ENCODE measurements around the gene VAT1L.

VAT1L gene

DNA sequence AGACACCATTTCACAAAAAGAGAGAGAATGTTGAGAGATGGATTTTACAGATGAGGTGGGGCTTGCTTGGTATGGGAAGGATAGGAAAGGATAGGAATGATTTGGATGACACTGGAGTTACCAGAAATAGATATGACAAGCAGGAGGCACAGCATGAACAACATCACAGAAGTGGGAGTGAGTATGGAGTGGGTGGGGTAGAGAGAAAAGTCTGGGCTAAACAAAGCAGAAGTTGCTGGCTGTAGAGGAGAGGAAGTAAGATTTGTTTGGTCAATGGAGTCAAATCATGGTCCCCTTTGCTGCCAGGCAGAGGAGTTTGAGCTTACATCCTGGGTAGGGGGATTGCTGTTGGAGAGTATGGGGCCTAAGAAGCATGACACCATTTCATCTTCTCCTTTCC, 101.7 kb downstream of the VAT1L start:
- Histone ChIP-seq H3K9me3 (ENCODE audit: control insufficient read depth, insufficient read depth, low read depth, low read length) (no peaks in the 10 kb centered on the region), H3K27me3 (ENCODE audit: control insufficient read depth, insufficient read depth, low read length) (no peaks in the 10 kb centered on the region), H3K4me3 (ENCODE audit: low read depth, low read length) (no peak overlapping the region), H3K36me3 (ENCODE audit: control insufficient read depth, insufficient read depth, low read length) (peaks cover 7% of the 10 kb centered on the region; the same call in 1 of the 2 replicates), H3K27ac (ENCODE audit: low read depth, low read length) (no peak overlapping the region), H3K9ac (ENCODE audit: low read length) (no peak overlapping the region), H3K4me1 (ENCODE audit: control insufficient read depth, insufficient read depth, low read length) (no peaks in the 10 kb centered on the region)

DNA sequence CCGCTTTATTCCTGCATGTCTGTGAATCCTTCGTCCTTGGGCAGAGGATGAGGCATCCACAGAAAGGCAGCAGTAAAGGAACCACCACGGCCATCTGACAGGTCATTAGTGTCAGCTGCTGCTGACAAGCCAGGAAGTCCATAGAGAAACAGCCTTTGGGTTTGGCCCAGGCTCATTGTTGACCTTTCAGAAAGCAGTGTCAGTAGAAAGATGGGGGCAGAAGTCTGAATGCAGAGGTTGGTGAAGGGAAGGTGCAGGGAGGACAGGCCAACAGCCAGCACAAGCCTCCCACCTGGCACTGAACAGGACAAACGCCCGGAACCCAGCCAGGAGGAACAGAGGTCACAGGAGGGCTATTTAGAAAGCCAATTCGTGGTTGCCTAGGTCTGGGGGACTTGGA, 105.8 kb downstream of the VAT1L start:
- Histone ChIP-seq H3K27me3 (ENCODE audit: control insufficient read depth, insufficient read depth, low read length) (no peaks in the 10 kb centered on the region), H3K4me3 (ENCODE audit: low read depth, low read length) (no peak overlapping the region), H3K9ac (ENCODE audit: low read length) (no peak overlapping the region), H3K9me3 (ENCODE audit: control insufficient read depth, insufficient read depth, low read depth, low read length) (no peaks in the 10 kb centered on the region), H3K27ac (ENCODE audit: low read depth, low read length) (no peak overlapping the region), H3K4me1 (ENCODE audit: control insufficient read depth, insufficient read depth, low read length) (peaks cover 9% of the 10 kb centered on the region), H3K36me3 (ENCODE audit: control insufficient read depth, insufficient read depth, low read length) (0 out of 2 replicates have a peak, but pooled peaks cover 3% of the 10 kb centered on the region)

DNA sequence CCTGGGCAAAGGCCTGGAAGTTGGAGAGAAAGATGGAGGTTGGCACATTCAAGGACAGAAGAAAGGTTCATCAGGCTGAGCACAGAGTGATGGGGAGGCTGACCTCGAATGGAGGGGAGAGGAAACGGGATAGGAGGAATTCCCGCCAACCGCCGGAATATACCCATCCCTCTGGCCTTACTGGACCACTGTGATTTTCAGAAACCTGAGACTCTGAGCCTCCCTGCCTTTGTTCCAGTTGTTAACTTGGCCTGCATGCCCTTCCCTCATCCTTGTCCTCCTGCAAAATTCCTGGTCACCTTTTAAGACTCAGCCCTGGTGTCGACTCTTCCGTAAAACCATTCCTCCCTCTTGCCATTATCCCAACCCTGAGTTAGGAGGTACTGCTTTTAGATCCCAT, 107.6 kb downstream of the VAT1L start:
- Histone ChIP-seq H3K36me3 (ENCODE audit: control insufficient read depth, insufficient read depth, low read length) (0 out of 2 replicates have a peak, but pooled peaks cover 6% of the 10 kb centered on the region), H3K9ac (ENCODE audit: low read length) (no peak overlapping the region), H3K4me1 (ENCODE audit: control insufficient read depth, insufficient read depth, low read length) (peaks cover 9% of the 10 kb centered on the region), H3K27ac (ENCODE audit: low read depth, low read length) (no peak overlapping the region), H3K27me3 (ENCODE audit: control insufficient read depth, insufficient read depth, low read length) (no peaks in the 10 kb centered on the region), H3K4me3 (ENCODE audit: low read depth, low read length) (no peak overlapping the region), H3K9me3 (ENCODE audit: control insufficient read depth, insufficient read depth, low read depth, low read length) (no peaks in the 10 kb centered on the region)

DNA sequence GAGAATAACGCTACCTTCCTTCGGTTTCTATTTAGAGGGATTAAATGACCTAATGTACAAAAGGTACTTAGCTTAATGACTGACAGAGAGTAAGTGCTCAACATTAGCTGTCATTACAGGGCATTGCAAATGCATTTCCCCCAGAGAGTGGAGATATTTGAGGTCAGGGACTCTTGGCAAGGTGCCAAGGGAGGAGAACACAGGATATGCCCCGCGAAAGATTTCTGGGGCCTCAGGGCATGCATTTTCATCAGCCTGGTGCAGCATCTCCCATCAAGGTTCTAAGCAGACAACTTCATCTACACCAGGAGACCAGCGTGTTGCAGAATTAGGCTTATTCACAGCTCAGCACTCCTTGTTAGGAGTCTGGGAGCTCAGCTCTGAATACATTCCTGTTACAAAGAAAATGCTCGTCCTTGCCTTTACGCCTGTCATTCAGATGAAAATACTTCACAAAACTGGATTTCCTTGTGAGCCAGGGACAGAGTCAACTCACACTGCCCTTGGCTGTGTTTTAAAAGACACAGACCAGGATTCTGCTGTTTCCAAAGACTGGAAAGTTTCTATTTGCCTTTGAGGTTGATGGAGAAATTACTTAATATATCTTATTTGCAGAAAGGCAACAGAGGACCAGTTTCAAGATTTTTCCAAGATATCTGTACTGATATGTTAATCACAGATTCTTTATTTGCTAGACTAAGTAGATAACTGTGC, 108.2 kb downstream of the VAT1L start:
- 0 out of 2 replicates have a peak, but pooled peaks cover 6% of the 10 kb centered on the region for H3K36me3 ChIP-seq (ENCODE audit: control insufficient read depth, insufficient read depth, low read length)
- peaks cover 9% of the 10 kb centered on the region for H3K4me1 ChIP-seq (ENCODE audit: control insufficient read depth, insufficient read depth, low read length)
- no peak overlapping the region for H3K9ac ChIP-seq (ENCODE audit: low read length)
- H3K4me3 ChIP-seq (ENCODE audit: low read depth, low read length) = no peak overlapping the region
- no peaks in the 10 kb centered on the region for H3K27me3 ChIP-seq (ENCODE audit: control insufficient read depth, insufficient read depth, low read length)
- H3K27ac ChIP-seq (ENCODE audit: low read depth, low read length) = no peak overlapping the region
- no peaks in the 10 kb centered on the region for H3K9me3 ChIP-seq (ENCODE audit: control insufficient read depth, insufficient read depth, low read depth, low read length)

DNA sequence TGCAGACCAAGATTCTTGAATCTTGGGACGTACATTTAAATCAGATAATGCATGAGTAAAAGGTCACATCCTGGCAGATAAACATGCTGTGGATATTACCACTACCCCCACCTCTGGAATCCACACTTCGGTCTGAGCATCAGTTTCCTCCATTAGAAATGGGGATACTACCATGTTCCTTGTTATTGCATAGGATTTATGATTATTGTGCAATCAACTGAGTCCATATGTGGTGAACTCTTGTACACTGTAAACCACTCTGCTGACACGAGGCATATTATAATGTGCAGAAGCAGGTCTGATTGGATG, 108.7 kb downstream of the VAT1L start:
- H3K9ac ChIP-seq (ENCODE audit: low read length) = no peak overlapping the region

DNA sequence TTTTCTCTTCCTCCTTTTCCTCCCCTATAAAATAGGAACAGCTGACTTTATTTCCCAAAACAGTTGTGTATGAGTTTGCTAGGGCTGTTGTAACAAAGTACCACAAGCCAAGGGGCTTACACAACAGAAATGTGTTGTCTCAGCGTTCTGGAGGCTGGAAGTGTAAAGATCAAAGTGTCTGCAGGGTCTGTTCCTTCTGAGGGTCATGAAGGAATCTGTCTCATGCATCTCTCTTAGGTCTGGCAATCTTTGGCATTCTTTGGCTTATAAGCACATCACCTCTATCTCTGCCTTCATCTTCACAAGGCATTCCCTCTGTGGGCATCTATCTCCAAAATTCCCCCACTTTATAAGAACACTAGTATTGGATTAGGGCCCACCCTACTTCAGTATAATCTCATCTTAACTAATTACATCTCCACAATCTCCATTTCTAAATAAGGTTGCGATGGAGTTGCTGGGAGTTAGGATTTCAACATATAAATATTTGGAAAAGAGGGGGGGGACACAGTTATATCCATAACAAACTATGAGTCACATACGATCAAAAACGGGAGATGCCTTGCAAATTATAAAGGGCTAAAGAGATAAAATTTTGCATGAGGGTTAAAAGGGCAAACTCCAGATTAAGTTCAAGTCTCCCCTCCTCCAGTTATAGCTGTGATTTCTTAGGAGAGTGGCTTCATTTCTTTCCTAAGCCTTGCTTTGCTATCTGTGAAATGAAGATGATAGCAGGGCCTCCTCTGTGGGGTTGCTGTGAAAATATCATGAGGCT, 109.7 kb downstream of the VAT1L start:
- Histone ChIP-seq H3K27ac (ENCODE audit: low read depth, low read length) (no peak overlapping the region), H3K9ac (ENCODE audit: low read length) (no peak overlapping the region), H3K36me3 (ENCODE audit: control insufficient read depth, insufficient read depth, low read length) (0 out of 2 replicates have a peak, but pooled peaks cover 6% of the 10 kb centered on the region), H3K4me3 (ENCODE audit: low read depth, low read length) (no peak overlapping the region), H3K4me1 (ENCODE audit: control insufficient read depth, insufficient read depth, low read length) (peaks cover 9% of the 10 kb centered on the region), H3K9me3 (ENCODE audit: control insufficient read depth, insufficient read depth, low read depth, low read length) (no peaks in the 10 kb centered on the region), H3K27me3 (ENCODE audit: control insufficient read depth, insufficient read depth, low read length) (no peaks in the 10 kb centered on the region)

More for the DNA sequence above, 108.7 kb downstream of the VAT1L start:
- Histone ChIP-seq H3K27me3 (ENCODE audit: control insufficient read depth, insufficient read depth, low read length) (no peaks in the 10 kb centered on the region), H3K27ac (ENCODE audit: low read depth, low read length) (no peak overlapping the region), H3K4me3 (ENCODE audit: low read depth, low read length) (no peak overlapping the region), H3K4me1 (ENCODE audit: control insufficient read depth, insufficient read depth, low read length) (peaks cover 9% of the 10 kb centered on the region), H3K9me3 (ENCODE audit: control insufficient read depth, insufficient read depth, low read depth, low read length) (no peaks in the 10 kb centered on the region), H3K36me3 (ENCODE audit: control insufficient read depth, insufficient read depth, low read length) (0 out of 2 replicates have a peak, but pooled peaks cover 6% of the 10 kb centered on the region)

DNA sequence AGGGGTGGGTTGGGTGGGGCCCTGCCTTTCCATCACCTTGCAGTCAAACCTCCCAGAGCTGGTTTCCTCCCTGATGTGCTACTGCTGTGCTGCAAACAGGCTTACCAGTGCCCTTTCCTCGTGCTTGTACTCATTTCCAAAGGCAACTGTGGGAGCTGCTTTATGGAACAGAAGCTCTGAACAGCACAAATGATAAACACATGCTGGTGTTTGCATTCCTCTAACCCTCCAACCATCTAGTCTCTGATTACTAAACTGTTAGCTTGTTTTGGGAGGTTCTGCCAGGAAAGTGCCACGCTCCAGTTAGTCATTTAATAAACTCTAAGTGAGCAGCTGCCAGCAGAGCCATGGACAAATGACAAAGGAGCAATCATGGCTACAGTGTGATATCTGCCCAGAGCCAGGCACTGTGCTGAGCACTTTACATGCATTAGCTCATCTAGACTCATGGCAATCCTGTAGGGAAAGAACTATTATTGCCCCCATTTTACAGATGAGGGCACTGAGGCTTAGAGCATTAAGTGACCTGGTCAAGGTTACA, 110.4 kb downstream of the VAT1L start:
- Histone ChIP-seq H3K27me3 (ENCODE audit: control insufficient read depth, insufficient read depth, low read length) (no peaks in the 10 kb centered on the region), H3K36me3 (ENCODE audit: control insufficient read depth, insufficient read depth, low read length) (0 out of 2 replicates have a peak, but pooled peaks cover 6% of the 10 kb centered on the region), H3K9ac (ENCODE audit: low read length) (no peak overlapping the region), H3K9me3 (ENCODE audit: control insufficient read depth, insufficient read depth, low read depth, low read length) (no peaks in the 10 kb centered on the region), H3K4me1 (ENCODE audit: control insufficient read depth, insufficient read depth, low read length) (peaks cover 9% of the 10 kb centered on the region), H3K27ac (ENCODE audit: low read depth, low read length) (no peak overlapping the region), H3K4me3 (ENCODE audit: low read depth, low read length) (no peak overlapping the region)

DNA sequence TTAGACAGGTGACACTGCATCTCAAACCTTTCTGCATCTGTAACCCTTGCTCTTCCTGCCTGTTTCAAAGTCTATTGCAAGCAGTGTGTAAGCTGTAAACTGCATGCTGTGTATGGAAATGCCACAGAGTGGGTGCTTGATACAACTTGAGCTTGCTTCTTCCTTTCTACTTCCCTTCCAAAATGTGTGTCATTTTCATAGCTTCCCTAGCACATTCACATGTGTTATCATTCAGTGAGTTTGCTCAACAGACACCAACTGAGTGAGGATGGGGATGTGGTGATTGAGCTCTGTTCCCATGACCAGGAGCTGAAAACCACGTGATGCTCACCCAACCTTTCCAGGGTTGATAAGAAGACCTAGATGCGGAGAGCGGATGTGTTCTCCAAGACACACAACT, 111.1 kb downstream of the VAT1L start:
- Histone ChIP-seq H3K9me3 (ENCODE audit: control insufficient read depth, insufficient read depth, low read depth, low read length) (no peaks in the 10 kb centered on the region), H3K27me3 (ENCODE audit: control insufficient read depth, insufficient read depth, low read length) (no peaks in the 10 kb centered on the region), H3K27ac (ENCODE audit: low read depth, low read length) (no peak overlapping the region), H3K36me3 (ENCODE audit: control insufficient read depth, insufficient read depth, low read length) (0 out of 2 replicates have a peak, but pooled peaks cover 6% of the 10 kb centered on the region), H3K9ac (ENCODE audit: low read length) (no peak overlapping the region), H3K4me3 (ENCODE audit: low read depth, low read length) (no peak overlapping the region), H3K4me1 (ENCODE audit: control insufficient read depth, insufficient read depth, low read length) (peaks cover 9% of the 10 kb centered on the region)

DNA sequence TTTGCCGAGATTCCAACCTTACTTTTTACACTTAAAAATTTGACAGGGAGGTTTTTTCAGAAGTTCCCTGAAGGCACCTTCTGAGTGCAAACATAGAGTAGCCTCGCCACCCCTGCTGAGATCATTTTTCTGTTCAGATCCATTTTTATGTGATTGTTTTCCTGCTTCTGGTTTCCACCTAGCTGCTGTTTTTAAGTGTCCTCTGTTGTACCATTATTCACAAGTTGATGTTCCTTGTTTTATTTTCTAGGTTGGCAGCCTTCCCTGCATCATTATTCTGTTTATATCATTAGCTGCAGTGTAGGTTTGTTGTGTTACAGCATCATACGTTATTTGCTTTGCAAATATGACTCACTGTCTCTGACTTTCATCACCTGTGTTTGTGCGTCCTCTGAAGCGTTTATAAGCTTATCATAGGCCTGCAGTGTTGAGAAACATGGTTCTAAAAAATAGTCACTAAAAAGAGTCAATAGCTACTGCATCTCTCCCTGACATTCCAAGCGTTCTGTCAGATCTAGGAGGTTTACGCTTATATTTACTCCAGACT, 117.1 kb downstream of the VAT1L start:
- Histone ChIP-seq H3K4me1 (ENCODE audit: control insufficient read depth, insufficient read depth, low read length) (no peaks in the 10 kb centered on the region), H3K27ac (ENCODE audit: low read depth, low read length) (no peak overlapping the region), H3K9me3 (ENCODE audit: control insufficient read depth, insufficient read depth, low read depth, low read length) (no peaks in the 10 kb centered on the region), H3K9ac (ENCODE audit: low read length) (no peak overlapping the region), H3K4me3 (ENCODE audit: low read depth, low read length) (no peak overlapping the region), H3K27me3 (ENCODE audit: control insufficient read depth, insufficient read depth, low read length) (no peaks in the 10 kb centered on the region), H3K36me3 (ENCODE audit: control insufficient read depth, insufficient read depth, low read length) (peaks cover 3% of the 10 kb centered on the region; the same call in 1 of the 2 replicates)

DNA sequence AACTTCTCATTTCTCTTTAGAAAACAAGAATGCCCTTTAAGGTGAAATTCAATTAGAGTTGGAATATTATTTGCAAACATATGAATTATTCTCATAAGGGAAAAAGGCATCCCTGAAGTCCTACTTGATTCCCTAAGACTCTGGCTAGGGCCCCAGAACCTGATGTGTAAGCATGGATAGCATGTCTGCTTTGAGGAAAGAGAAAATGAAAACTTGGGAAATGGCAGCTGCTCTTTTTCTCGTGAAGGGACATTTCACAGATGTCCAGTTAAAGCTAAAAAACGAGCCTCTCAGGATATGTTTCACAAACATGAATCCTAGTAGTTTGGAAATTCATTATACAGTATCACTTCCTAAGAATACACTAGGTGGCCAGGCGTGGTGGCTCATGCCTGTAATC, 121.7 kb downstream of the VAT1L start:
- no peak overlapping the region for H3K4me3 ChIP-seq (ENCODE audit: low read depth, low read length)
- H3K27ac ChIP-seq (ENCODE audit: low read depth, low read length) = no peak overlapping the region
- H3K4me1 ChIP-seq (ENCODE audit: control insufficient read depth, insufficient read depth, low read length) = peaks cover 9% of the 10 kb centered on the region; the same call in 1 of the 2 replicates
- no peaks in the 10 kb centered on the region for H3K27me3 ChIP-seq (ENCODE audit: control insufficient read depth, insufficient read depth, low read length)
- peaks cover 3% of the 10 kb centered on the region; the same call in 1 of the 2 replicates for H3K36me3 ChIP-seq (ENCODE audit: control insufficient read depth, insufficient read depth, low read length)
- no peak overlapping the region for H3K9ac ChIP-seq (ENCODE audit: low read length)
- H3K9me3 ChIP-seq (ENCODE audit: control insufficient read depth, insufficient read depth, low read depth, low read length) = no peaks in the 10 kb centered on the region

DNA sequence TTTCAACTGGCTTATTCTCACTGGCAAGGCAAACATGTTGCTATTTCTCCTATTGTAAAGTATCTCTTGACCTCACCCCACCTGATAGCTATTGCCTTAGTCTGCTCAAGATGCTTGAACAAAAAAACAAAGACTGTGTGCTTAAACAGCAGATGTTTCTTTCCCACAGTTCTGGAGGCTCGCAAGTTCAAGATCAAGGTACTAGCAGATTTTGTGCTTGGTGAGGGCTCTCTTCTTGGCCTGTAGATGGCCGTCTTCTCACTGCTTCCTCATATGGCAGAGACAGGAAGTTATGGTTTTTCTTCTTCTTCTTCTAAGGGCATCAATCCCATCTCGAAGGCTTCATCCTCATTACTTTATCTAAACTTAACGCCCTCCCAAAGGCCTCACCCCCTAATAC, 124.3 kb downstream of the VAT1L start:
- H3K36me3 ChIP-seq (ENCODE audit: control insufficient read depth, insufficient read depth, low read length) = no peaks in the 10 kb centered on the region
- no peak overlapping the region for H3K9ac ChIP-seq (ENCODE audit: low read length)
- no peaks in the 10 kb centered on the region for H3K27me3 ChIP-seq (ENCODE audit: control insufficient read depth, insufficient read depth, low read length)
- H3K27ac ChIP-seq (ENCODE audit: low read depth, low read length) = no peak overlapping the region
- H3K9me3 ChIP-seq (ENCODE audit: control insufficient read depth, insufficient read depth, low read depth, low read length) = no peaks in the 10 kb centered on the region
- H3K4me3 ChIP-seq (ENCODE audit: low read depth, low read length) = no peak overlapping the region
- H3K4me1 ChIP-seq (ENCODE audit: control insufficient read depth, insufficient read depth, low read length) = peaks cover 19% of the 10 kb centered on the region
